Lower leg skin (tissue), 3 donors: Measurements from ENCODE around the gene PDS5A.

ENCODE experiments used
- POLR2A ChIP-seq, 2 donors: fragments of 450-650 bp; IDR thresholded peaks; one replicate each; pipeline ENCODE4 v1.6.1; 2016 to 2017; ENCODE audit warnings: antibody characterized with exemption in 2 of 2, mild to moderate bottlenecking in 1 of 2, moderate library complexity in 1 of 2
- TF ChIP-seq, protein P1 (sequence below), 3 donors: fragments of 450-650 bp; IDR thresholded peaks; one replicate each; pipeline ENCODE4 v1.5.1; 2016; ENCODE audit warnings: antibody characterized with exemption in 3 of 3, mild to moderate bottlenecking in 3 of 3, moderate library complexity in 2 of 3

DNA sequence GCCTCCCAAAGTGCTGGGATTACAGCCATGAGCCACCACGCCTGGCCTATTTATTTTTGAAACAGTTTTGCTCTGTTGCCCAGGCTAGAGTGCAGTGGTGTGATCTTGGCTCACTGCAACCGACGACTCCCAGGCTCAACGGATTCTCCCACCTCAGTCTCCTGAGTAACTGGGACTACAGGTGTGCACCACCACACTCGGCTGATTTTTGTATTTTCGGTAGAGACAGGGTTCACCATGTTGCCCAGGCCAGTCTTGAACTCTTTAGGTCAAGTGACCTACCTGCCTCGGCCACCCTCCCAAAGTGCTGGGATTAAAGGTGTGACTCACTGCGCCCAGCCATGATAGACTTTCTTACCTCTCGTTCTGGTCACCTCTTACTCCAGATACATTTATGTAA is 155.8 kb downstream of the PDS5A start:
- TF ChIP-seq, protein P1, sequence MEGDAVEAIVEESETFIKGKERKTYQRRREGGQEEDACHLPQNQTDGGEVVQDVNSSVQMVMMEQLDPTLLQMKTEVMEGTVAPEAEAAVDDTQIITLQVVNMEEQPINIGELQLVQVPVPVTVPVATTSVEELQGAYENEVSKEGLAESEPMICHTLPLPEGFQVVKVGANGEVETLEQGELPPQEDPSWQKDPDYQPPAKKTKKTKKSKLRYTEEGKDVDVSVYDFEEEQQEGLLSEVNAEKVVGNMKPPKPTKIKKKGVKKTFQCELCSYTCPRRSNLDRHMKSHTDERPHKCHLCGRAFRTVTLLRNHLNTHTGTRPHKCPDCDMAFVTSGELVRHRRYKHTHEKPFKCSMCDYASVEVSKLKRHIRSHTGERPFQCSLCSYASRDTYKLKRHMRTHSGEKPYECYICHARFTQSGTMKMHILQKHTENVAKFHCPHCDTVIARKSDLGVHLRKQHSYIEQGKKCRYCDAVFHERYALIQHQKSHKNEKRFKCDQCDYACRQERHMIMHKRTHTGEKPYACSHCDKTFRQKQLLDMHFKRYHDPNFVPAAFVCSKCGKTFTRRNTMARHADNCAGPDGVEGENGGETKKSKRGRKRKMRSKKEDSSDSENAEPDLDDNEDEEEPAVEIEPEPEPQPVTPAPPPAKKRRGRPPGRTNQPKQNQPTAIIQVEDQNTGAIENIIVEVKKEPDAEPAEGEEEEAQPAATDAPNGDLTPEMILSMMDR (IDR thresholded peaks at IDR 0.05): no peak
- TF ChIP-seq POLR2A (IDR thresholded peaks at IDR 0.05): no peak
